H1 (cell line): Measurements from ENCODE around the gene CTDNEP1. TPM values are rescaled to one million over a fixed set of nuclear protein-coding genes. Genes with fewer than 3 reads are reported as not detected.

Source experiments
- CTCF ChIA-PET: fragments of 300-600 bp; sonication (Branson Sonifier 250); formaldehyde crosslinking; loops from one replicate; lab custom pipeline; 2021; ENCODE audit not compliant: partially characterized antibody; lab: Charles Lee
- POLR2A ChIA-PET: fragments of 300-600 bp; sonication (Branson Sonifier 250); formaldehyde crosslinking; loops from one replicate; lab custom pipeline; 2021; ENCODE audit warnings: inconsistent platforms; ENCODE audit not compliant: partially characterized antibody; lab: Charles Lee
- DNase-seq, 2 experiments: peaks; one replicate each; pipeline versions ENCODE4 v3.0.0 to v3.0.0-alpha.2; 2010 to 2022; ENCODE audit warnings: low spot score in 2 of 2, low read depth in 1 of 2, mixed read lengths in 1 of 2
- FAIRE-seq: peaks from 2 replicates; lab custom pipeline; 2011; peaks lifted over from hg19 to GRCh38; lab: Jason Lieb, UNC
- H2AFZ ChIP-seq: 2 replicates; pipeline ENCODE4 v1.8.1; 2012; ENCODE audit warnings: low read length, inconsistent platforms
- H2AK5ac ChIP-seq: 2 replicates; pipeline ENCODE4 v1.6.1; 2013; ENCODE audit warnings: low read depth, low read length
- H2BK120ac ChIP-seq: replicated peaks from 2 replicates; pipeline ENCODE3; 2013; ENCODE audit warnings: low read depth, low read length, inconsistent platforms
- H2BK12ac ChIP-seq: 2 replicates; pipeline ENCODE4 v1.6.1; 2013; ENCODE audit warnings: low read depth, low read length
- H2BK15ac ChIP-seq: 2 replicates; pipeline ENCODE4 v1.6.1; 2013; ENCODE audit warnings: low read length
- H2BK20ac ChIP-seq: 2 replicates; pipeline ENCODE4 v1.6.1; 2013; ENCODE audit warnings: low read length
- H2BK5ac ChIP-seq: 2 replicates; pipeline ENCODE4 v1.6.1; 2013; ENCODE audit warnings: low read depth, low read length
- H3K14ac ChIP-seq: 2 replicates; pipeline ENCODE4 v1.6.1; 2013; ENCODE audit warnings: inconsistent platforms; ENCODE audit not compliant: insufficient read length
- H3K18ac ChIP-seq: 2 replicates; pipeline ENCODE4 v1.6.1; 2013; ENCODE audit warnings: low read length; ENCODE audit errors: extremely low read depth
- H3K23ac ChIP-seq: 2 replicates; pipeline ENCODE4 v1.6.1; 2013; ENCODE audit warnings: inconsistent platforms; ENCODE audit not compliant: insufficient read length
- H3K23me2 ChIP-seq: 2 replicates; pipeline ENCODE4 v1.6.1; 2013; ENCODE audit warnings: low read depth, low read length
- H3K27ac ChIP-seq: 2 replicates; pipeline ENCODE4 v1.6.1; 2011; ENCODE audit warnings: low read depth, low read length, inconsistent platforms
- H3K27me3 ChIP-seq, 4 experiments: replicated peaks in 1 of 4; 1 replicate in 1 of 4; 2 replicates in 3 of 4; pipeline versions ENCODE4 v1.6.1 to v1.8.1; 2011 to 2013; ENCODE audit warnings: low read length in 3 of 4, mild to moderate bottlenecking in 3 of 4, inconsistent platforms in 2 of 4, mixed read lengths in 2 of 4, moderate library complexity in 1 of 4; ENCODE audit not compliant: control insufficient read depth in 3 of 4, insufficient read depth in 3 of 4; ENCODE audit errors: extremely low read depth in 1 of 4
- H3K36me3 ChIP-seq, 4 experiments: 2 replicates each; pipeline versions ENCODE4 v1.6.1 to v1.8.1; 2011 to 2013; ENCODE audit warnings: mild to moderate bottlenecking in 4 of 4, low read length in 3 of 4, moderate library complexity in 2 of 4, control low read depth in 1 of 4, inconsistent platforms in 1 of 4; ENCODE audit not compliant: insufficient read depth in 4 of 4, control insufficient read depth in 2 of 4
- H3K4ac ChIP-seq: replicated peaks from 2 replicates; pipeline ENCODE3; 2013; ENCODE audit warnings: low read length, low read depth, mixed read lengths, inconsistent platforms; ENCODE audit not compliant: insufficient read length
- H3K4me1 ChIP-seq, 4 experiments: replicated peaks in 1 of 4; 1 replicate in 1 of 4; 2 replicates in 3 of 4; pipeline versions ENCODE4 v1.6.1 to v1.8.1; 2011 to 2013; ENCODE audit warnings: low read length in 3 of 4, inconsistent platforms in 2 of 4, mixed read lengths in 1 of 4; ENCODE audit not compliant: insufficient read depth in 4 of 4, control insufficient read depth in 3 of 4
- H3K4me2 ChIP-seq, 2 experiments: 2 replicates each; pipeline versions ENCODE4 v1.6.1 to v1.8.1; 2011 to 2013; ENCODE audit warnings: low read depth in 2 of 2, low read length in 2 of 2, control low read depth in 1 of 2, inconsistent platforms in 1 of 2, mild to moderate bottlenecking in 1 of 2; ENCODE audit not compliant: insufficient read depth in 1 of 2
- H3K4me3 ChIP-seq, 4 experiments: fragments of 200-600, 300-600 bp in 1 of 4; sonication (generic), shearing (Covaris generic), sonication (Bioruptor Twin) in 1 of 4; 2 replicates each; pipeline versions ENCODE4 v1.5.1 to v1.8.1; 2011 to 2016; ENCODE audit warnings: low read length in 4 of 4, low read depth in 3 of 4, control low read depth in 2 of 4, inconsistent platforms in 2 of 4, mild to moderate bottlenecking in 2 of 4, mixed read lengths in 1 of 4, moderate library complexity in 1 of 4; ENCODE audit not compliant: insufficient read depth in 2 of 4; ENCODE audit errors: extremely low read depth in 1 of 4
- H3K56ac ChIP-seq: replicated peaks from 2 replicates; pipeline ENCODE3; 2013; ENCODE audit warnings: low read depth, mild to moderate bottlenecking, mixed read lengths, low read length, inconsistent platforms; ENCODE audit not compliant: insufficient read length
- H3K79me1 ChIP-seq: 2 replicates; pipeline ENCODE4 v1.6.1; 2013; ENCODE audit warnings: low read depth, low read length, control low read depth
- H3K79me2 ChIP-seq, 2 experiments: 2 replicates each; pipeline versions ENCODE4 v1.6.1 to v1.8.1; 2012 to 2013; ENCODE audit warnings: low read length in 2 of 2, mild to moderate bottlenecking in 2 of 2, inconsistent platforms in 1 of 2; ENCODE audit not compliant: insufficient read depth in 2 of 2, control insufficient read depth in 1 of 2
- H3K9ac ChIP-seq, 4 experiments: replicated peaks in 1 of 4; 1 replicate in 1 of 4; 2 replicates in 3 of 4; pipeline versions ENCODE4 v1.6.1 to v1.8.1; 2011 to 2013; ENCODE audit warnings: low read depth in 3 of 4, low read length in 3 of 4, control low read depth in 2 of 4, mild to moderate bottlenecking in 2 of 4, moderate library complexity in 2 of 4, inconsistent platforms in 1 of 4; ENCODE audit errors: extremely low read depth in 1 of 4
- H3K9me3 ChIP-seq, 2 experiments: 2 replicates each; pipeline versions ENCODE4 v1.6.1 to v1.8.1; 2012 to 2013; ENCODE audit warnings: mild to moderate bottlenecking in 2 of 2, moderate library complexity in 2 of 2, control low read depth in 1 of 2, inconsistent platforms in 1 of 2, low read depth in 1 of 2, low read length in 1 of 2, mixed read lengths in 1 of 2; ENCODE audit not compliant: insufficient read depth in 2 of 2
- H4K20me1 ChIP-seq, 2 experiments: replicated peaks in 1 of 2; 2 replicates each; pipeline versions ENCODE3 to v1.8.1; 2011 to 2013; ENCODE audit warnings: inconsistent platforms in 2 of 2, low read length in 2 of 2, mild to moderate bottlenecking in 1 of 2; ENCODE audit not compliant: insufficient read depth in 2 of 2, control insufficient read depth in 1 of 2
- H4K5ac ChIP-seq: 2 replicates; pipeline ENCODE4 v1.6.1; 2013; ENCODE audit warnings: low read length, low read depth, mixed read lengths, inconsistent platforms; ENCODE audit not compliant: insufficient read length
- H4K8ac ChIP-seq: 2 replicates; pipeline ENCODE4 v1.8.0; 2013; ENCODE audit warnings: mild to moderate bottlenecking, moderate library complexity, low read length, inconsistent platforms; ENCODE audit not compliant: insufficient read depth; ENCODE audit errors: extremely low read depth
- H4K91ac ChIP-seq: replicated peaks from 2 replicates; pipeline ENCODE3; 2013; ENCODE audit warnings: low read length, mixed read lengths, inconsistent platforms; ENCODE audit not compliant: insufficient read length
- CBX8 ChIP-seq: fragments of 300-800, 300-1000 bp; sonication (generic); IDR thresholded peaks from 2 replicates; pipeline ENCODE4 v1.7.1; 2016; ENCODE audit warnings: low read depth, low read length, borderline replicate concordance
- EP300 ChIP-seq, 2 experiments: IDR thresholded peaks; 1 replicate in 1 of 2; 2 replicates in 1 of 2; pipeline ENCODE4 v1.6.1; 2011 to 2012; ENCODE audit warnings: low read depth in 2 of 2, low read length in 2 of 2, mild to moderate bottlenecking in 2 of 2, borderline replicate concordance in 1 of 2, inconsistent platforms in 1 of 2, moderate library complexity in 1 of 2
- KDM1A ChIP-seq: fragments of 200-600, 300-600 bp; sonication (generic); IDR thresholded peaks from 2 replicates; pipeline ENCODE4 v1.7.1; 2016; ENCODE audit warnings: mild to moderate bottlenecking, low read length, borderline replicate concordance
- SIRT6 ChIP-seq: IDR thresholded peaks from one replicate; pipeline ENCODE4 v1.7.1; 2012; ENCODE audit warnings: low read length, inconsistent platforms
- SP4 ChIP-seq: IDR thresholded peaks from 2 replicates; pipeline ENCODE4 v1.6.1; 2012; ENCODE audit warnings: low read length, inconsistent platforms
- TBP ChIP-seq: IDR thresholded peaks from 2 replicates; pipeline ENCODE4 v1.6.1; 2011; ENCODE audit warnings: low read depth, low read length, improper control_type of control experiment
- ZNF274 ChIP-seq: IDR thresholded peaks from 2 replicates; pipeline ENCODE4 v1.7.0; 2012; ENCODE audit warnings: low read length, borderline replicate concordance; ENCODE audit errors: extremely low read depth
- WGBS, 2 experiments: shearing (Covaris generic) in 1 of 2; methylation state at CpG; one replicate each; pipeline versions ENCODE4 v1.1.6 to v1.1.7; 2013 to 2015; ENCODE audit warnings: low lambda C conversion rate in 2 of 2, mixed read lengths in 2 of 2, inconsistent platforms in 1 of 2, low coverage in 1 of 2, missing lambda C conversion rate in 1 of 2; ENCODE audit not compliant: insufficient replicate concordance in 2 of 2, insufficient coverage in 1 of 2, insufficient read length in 1 of 2; ENCODE audit errors: extremely low coverage in 1 of 2, missing lambda C conversion rate in 1 of 2; 5-methylcytosine and 5-hydroxymethylcytosine counted together
- polyA plus RNA-seq, 7 experiments: library from polyadenylated mRNA; depleted of rRNA in 3 of 7; stranded (reverse) in 5 of 7; unstranded in 2 of 7; fragments of >200 nt in 5 of 7; fragments of 200-250 nt in 2 of 7; gene quantifications; 1 replicate in 5 of 7; 2 replicates in 1 of 7; 4 replicates in 1 of 7; pipeline versions ENCODE4 v1.2.1 to v1.2.3, GENCODE V29; 2011 to 2013; ENCODE audit warnings: missing spikeins in 2 of 7, mixed read lengths in 2 of 7
- total RNA-seq: library from RNA; stranded (reverse); fragmentation: NEBNext Ultra II Directional; extraction: Animal tissue kit (Norgen Biotek cat#: 25700); gene quantifications from 2 replicates; pipeline ENCODE4 v1.2.1, GENCODE V29; 2021
- TF ChIP-seq, protein P1 (sequence below): IDR thresholded peaks from 2 replicates; pipeline ENCODE4 v1.6.1; 2012; ENCODE audit warnings: low read length, inconsistent platforms

The CTDNEP1 gene
- total and polyA plus RNA-seq, 2 of the 8 experiments (the other 6 are each of a cell fraction or from before 2014, with no cell fraction given): 114 to 123 TPM

DNA sequence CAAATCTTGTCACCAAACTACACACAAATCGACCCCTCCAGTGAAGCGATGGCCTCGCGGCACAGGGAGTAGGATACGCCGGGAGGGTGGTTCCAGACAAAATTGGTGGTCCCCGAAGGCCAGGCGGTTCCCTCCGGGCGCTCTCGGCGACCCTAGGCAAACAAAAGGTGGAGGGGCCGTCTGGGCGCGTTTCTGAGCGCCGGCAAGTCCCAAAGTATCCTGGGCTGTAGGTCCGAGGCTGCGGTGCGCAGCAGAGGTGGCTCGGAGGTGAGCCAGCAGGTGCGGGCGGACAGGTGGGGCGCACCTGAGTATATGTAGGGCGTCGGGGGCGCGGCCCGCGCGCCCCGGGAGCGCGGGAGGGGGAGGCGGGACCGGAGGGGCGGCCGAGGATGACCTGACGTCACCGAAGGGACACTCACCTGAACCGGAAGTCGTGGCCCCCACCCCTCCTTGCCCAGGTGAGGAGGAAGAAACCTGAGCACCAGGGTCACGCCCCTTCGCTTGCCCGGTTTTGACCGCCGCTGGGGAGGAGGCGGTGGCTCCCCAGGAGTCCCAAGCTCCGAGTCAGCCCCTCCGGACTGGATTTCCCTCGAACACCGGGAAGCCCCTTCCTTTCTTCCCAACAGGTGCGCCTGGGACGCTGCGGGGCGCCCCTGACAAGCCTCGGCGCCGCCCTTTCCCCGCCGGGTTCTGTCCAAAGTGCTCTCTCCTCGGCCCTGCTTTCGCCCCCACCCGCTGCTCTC is 10.8 kb upstream of the CTDNEP1 start, which contains the start of gene CLDN7:
CLDN7 (minus strand) TSS at position 287 of the 743 bp plus-strand sequence. CDS start 435 bp downstream, outside the sequence.
- peak within 1 kb of the TSS; percentile 91 for H3K27ac ChIP-seq
- H3K36me3 ChIP-seq: peaks cover 0 to 25% (median 12%) of the 10 kb centered on the region in 4 experiments; a peak in 5 of 8 replicates
- peak within 1 kb of the TSS; percentile 73 for H3K14ac ChIP-seq
- H2BK20ac ChIP-seq: no peak within 1 kb of the TSS
- peak within 1 kb of the TSS; percentile 96 for H3K4ac ChIP-seq
- H4K5ac ChIP-seq: peak within 1 kb of the TSS; percentile 75
- peak within 1 kb of the TSS; percentile 91 to 97 for H3K4me2 ChIP-seq
- H2BK15ac ChIP-seq: peak within 1 kb of the TSS; percentile 20; the same call in 1 of the 2 replicates
- H3K18ac ChIP-seq: peak within 1 kb of the TSS; percentile 94
- 2% methylated on average over 36 of the region's 64 CpGs; no CpG with 5 or more reads in 1 of the 2 experiments for WGBS, 2 experiments
- peak within 1 kb of the TSS; percentile 98 for H4K8ac ChIP-seq
- H2AFZ ChIP-seq: no peak within 1 kb of the TSS; the same call in 1 of the 2 replicates
- peaks cover 13% of the 10 kb centered on the region for H3K23me2 ChIP-seq
- H3K9me3 ChIP-seq: no peaks in the 10 kb centered on the region
- H2BK12ac ChIP-seq: peak within 1 kb of the TSS; percentile 98
- FAIRE-seq (no peak), DNase-seq (peak; percentile 90 to 94)
- no peaks in the 10 kb centered on the region for H3K27me3 ChIP-seq
- peak within 1 kb of the TSS; percentile 99 for H2AK5ac ChIP-seq
- peaks cover 9% of the 10 kb centered on the region for H3K79me1 ChIP-seq
- ChIA-PET CTCF (interaction anchor here (1.0 to 1.5 kb wide), 4 partner anchors 11 to 49 kb away, joined by 3 to 4 read pairs (median 4); partner anchors contain the start of genes CTDNEP1 and SLC2A4), POLR2A (interaction anchor here (0.6 to 13.7 kb wide), 27 partner anchors 8 to 298 kb away, joined by 3 to 159 read pairs (median 6); partner anchors contain the start of genes ACADVL, CTDNEP1, DLG4 and DVL2)
- H4K20me1 ChIP-seq: peaks cover 6 to 11% of the 10 kb centered on the region in 2 experiments
- H3K23ac ChIP-seq: no peak within 1 kb of the TSS
- H2BK120ac ChIP-seq: no peak within 1 kb of the TSS
- peaks cover 5 to 15% (median 7%) of the 10 kb centered on the region in 4 experiments; a peak in 6 of 7 replicates for H3K4me1 ChIP-seq
- peak within 1 kb of the TSS; percentile 61 for H3K56ac ChIP-seq
- H3K9ac ChIP-seq: peak within 1 kb of the TSS; percentile 94 to 98 (median 98)
- peak within 1 kb of the TSS; percentile 93 to 98 (median 96) for H3K4me3 ChIP-seq
- peaks cover 0 to 31% of the 10 kb centered on the region in 2 experiments; a peak in 2 of 4 replicates for H3K79me2 ChIP-seq
- H2BK5ac ChIP-seq: peak within 1 kb of the TSS; percentile 98
- H4K91ac ChIP-seq: peak within 1 kb of the TSS; percentile 95
- TF ChIP-seq EP300 (IDR thresholded peaks at IDR 0.05; ENCODE audit: borderline replicate concordance in 1 of 2, low read depth in 2 of 2, low read length in 2 of 2): 0 out of 3 replicates have a peak, but pooled peaks of 1 of the 2 experiments have one; percentile 42
- no peak; the same call in 1 of the 2 replicates for TF ChIP-seq SP4
- TF ChIP-seq KDM1A: no peak
- TF ChIP-seq, protein P1, sequence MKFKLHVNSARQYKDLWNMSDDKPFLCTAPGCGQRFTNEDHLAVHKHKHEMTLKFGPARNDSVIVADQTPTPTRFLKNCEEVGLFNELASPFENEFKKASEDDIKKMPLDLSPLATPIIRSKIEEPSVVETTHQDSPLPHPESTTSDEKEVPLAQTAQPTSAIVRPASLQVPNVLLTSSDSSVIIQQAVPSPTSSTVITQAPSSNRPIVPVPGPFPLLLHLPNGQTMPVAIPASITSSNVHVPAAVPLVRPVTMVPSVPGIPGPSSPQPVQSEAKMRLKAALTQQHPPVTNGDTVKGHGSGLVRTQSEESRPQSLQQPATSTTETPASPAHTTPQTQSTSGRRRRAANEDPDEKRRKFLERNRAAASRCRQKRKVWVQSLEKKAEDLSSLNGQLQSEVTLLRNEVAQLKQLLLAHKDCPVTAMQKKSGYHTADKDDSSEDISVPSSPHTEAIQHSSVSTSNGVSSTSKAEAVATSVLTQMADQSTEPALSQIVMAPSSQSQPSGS: 0 out of 2 replicates have a peak, but pooled peaks have one; percentile 69
- TF ChIP-seq CBX8: no peak
- TF ChIP-seq SIRT6: no peak
- no peak for TF ChIP-seq ZNF274
- TF ChIP-seq TBP: peak; percentile 97
